GM21447 (cell line): ENCODE data around the gene SSB.
"Not testable (repeated sequence)": the region's sequence is repeated elsewhere in the genome, so short reads cannot be mapped to it uniquely, and the experiment has no call there.

Source experiments
- ATAC-seq: cut with Tn5 transposase; IDR thresholded peaks from one replicate; pipeline ENCODE4 v1.9.1; 2021; ENCODE audit not compliant: unreplicated experiment

Gene SSB

GRCh38 chr2:169798718-169799592 is at the start of gene SSB:
Gene SSB (plus strand): TSS chr2:169798871. CDS start chr2:169800961, 2,090 bp downstream.
- peak; percentile 94 for ATAC-seq

GRCh38 chr2:169752752-169753151 is 45.9 kb upstream of the SSB start:
- ATAC-seq: no peak

DNA sequence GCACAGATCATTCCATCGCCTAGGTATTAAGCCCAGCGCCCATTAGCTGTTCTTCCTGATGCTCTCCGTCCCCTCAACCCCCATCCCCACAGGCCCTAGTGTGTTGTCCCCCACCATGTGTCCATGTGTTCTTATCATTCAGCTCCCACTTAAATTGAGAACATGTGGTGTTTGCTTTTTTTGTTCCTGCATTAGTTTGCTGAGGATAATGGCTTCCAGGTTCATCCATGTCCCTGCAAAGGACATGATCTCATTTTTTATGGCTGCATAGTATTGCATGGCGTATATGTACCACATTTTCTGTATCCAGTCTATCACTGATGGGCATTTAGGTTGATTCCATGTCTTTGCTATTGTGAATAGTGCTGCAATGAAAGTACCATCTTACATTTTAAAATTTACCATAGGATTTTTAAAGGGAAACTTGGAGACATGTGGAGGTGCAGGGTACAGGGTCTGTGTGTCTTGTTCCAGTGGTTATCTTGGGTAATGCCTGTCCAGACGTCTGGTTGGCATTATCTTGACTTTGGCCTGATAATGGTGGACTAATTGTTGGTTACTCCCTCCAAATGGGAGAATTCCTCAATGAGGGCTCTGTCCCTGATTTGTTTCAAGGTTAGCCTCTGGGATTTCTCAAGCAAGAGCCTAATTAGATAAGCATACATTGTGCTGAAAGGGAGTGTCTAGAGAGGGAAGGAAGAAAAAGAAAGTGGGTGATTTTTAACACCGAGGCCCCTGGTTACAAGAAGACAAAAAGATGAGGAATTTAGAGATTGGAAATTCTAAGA is 43.4 kb upstream of the SSB start:
- no peak for ATAC-seq

DNA sequence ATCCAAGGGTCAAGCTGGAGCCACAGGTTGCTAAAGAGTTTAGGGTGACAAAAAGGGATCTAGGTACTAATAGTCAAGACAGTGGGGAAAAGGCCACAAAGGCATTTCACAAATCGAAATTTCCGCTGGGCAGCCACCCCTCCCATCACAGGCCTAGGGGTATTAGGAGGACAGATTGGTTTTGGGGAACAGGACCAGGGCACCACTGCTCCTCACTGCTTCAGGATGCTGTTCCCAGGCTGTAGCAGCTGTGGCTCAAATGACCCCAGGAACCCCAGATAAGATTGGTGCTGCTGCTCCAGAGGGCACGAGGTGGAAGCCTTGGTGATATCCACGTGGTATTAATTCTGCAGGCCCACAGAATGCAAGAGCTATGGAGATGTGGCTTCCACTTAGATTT is 42.3 kb upstream of the SSB start:
- ATAC-seq: no peak

- ATAC-seq: no peak
Observed at GRCh38 chr2:169757356-169757755, 41.3 kb upstream of the SSB start.

GRCh38 chr2:169757778-169758177 is 40.9 kb upstream of the SSB start:
- no peak for ATAC-seq

DNA sequence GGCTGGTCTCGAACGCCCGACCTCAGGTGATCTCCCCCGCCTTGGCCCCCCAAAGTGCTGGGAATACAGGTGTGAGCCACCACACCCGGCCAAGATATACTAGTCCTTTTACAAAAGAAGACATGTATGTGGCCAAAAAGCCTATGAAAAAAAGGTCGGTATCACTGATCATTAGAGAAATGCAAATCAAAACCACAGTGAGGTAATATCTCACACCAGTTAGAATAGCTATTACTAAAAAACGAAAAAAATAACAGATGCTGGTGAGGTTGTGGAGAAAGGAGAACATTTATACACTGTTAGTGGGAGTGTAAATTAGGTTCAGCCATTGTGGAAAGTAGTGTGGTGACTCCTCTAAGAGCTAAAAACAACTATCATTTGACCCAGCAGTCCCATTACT is 38.7 kb upstream of the SSB start:
- no peak for ATAC-seq

DNA sequence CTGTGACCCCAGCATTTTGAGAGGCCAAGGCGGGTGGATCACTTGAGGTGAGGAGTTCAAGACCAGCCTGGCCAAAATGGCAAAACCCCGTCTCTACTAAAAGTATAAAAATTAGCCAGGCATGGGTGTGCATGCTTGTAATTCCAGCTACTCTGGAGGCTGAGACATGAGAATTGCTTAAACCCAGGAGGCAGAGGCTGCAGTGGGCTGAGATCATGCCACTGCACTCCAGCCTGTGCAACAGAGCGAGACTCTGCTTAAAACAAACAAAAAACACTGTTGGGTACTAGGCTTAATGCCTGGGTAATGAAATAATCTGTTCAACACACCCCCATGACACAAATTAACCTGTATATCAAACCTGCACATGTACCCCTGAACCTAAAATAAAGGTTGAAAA is 37.9 kb upstream of the SSB start:
- ATAC-seq: not testable (repeated sequence)

DNA sequence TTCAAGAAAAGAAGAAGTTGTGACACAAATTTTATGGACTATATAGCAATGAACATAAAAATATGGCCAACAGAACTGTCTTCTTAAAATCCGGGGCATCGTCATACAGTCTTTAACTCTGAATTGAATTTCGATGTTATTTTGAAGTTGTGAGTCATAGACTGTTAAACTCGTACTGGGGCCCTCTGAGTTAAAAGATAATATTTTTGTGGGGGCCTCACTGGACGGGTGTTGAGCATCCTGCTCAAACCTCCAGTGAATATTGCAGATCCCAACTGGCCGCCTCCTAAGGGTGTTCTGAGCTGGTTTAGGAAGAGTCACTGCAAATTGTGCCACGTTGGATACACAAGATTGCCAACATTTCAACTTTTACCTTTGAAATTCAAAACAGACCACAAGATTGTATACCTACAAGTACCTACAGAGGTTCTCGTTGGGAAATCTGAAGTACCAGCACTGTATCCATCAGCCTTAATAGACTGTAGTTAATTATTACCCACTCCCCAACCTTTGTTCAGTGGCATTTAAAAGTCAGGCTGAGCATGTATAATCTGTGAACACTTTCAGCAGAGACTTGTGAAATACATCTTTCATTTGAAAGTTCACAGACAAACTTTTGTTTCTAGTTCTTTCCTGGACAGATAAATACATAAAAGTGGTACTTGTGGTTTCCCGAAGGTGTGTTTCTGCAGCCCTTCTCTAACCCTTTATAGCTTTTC is 37.3 kb upstream of the SSB start:
- no peak for ATAC-seq

GRCh38 chr2:169761970-169762292 is 36.7 kb upstream of the SSB start:
- no peak for ATAC-seq

DNA sequence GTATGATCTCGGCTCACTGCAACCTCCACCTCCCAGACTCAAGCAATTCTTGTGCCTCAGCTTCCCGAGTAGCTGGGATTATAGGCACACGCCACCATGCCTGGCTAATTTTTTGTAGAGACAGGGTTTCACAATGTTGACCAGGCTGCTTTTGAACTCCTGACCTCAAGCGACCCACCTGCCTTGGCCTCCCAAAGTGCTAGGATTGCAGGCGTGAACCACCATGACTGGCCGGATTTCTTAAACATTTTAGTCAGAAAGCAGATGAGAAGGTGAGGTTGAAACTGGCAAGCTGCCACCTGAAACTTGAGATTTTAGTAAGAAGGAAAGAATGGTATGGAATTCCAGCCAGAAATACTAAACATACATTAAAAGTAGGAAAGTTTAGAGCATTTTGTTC is 33.1 kb upstream of the SSB start:
- ATAC-seq: no peak

- no peak for ATAC-seq
Observed at GRCh38 chr2:169767243-169767888, 31.3 kb upstream of the SSB start.

DNA sequence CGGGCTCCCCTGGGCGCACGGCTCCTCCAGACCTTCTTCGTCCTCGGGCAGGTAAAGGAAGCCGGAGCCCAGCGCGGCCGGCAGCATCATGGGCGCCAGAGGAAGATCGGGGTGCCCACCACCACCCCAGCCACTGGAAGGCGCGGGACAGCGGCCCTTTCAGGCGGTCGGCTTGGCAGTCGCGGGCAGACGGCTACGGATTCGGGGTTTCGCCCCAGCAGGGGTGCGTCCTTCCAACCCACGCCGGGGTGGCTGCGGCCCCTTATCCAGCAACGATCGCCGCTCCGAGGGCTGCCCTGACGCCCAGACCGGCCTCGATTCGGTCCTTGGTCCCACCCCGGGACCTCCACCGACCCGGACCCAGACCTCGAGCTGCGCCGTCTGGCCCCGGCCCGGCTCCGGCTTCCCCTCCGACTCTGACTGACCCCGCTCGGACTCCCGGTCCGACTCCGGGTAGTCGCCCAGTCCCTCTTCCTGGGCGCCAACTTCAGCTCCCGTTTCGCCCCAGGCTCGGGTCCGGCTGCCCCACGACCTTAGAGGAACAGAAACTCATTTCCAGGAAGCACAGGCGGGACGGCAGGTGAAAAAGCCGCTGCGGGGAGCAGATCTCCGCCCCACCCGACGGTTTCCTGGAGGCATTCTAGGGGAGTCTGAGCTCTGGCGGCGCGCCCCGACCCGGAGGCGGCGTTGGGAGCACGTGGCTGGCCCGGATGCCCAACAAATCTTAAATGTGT is 30.2 kb upstream of the SSB start:
- ATAC-seq: no peak

GRCh38 chr2:169771021-169771420 is 27.6 kb upstream of the SSB start:
- ATAC-seq: no peak

- no peak for ATAC-seq
Observed at GRCh38 chr2:169771612-169772011, 27.1 kb upstream of the SSB start.

GRCh38 chr2:169772651-169773050 is 26.0 kb upstream of the SSB start:
- ATAC-seq: no peak

DNA sequence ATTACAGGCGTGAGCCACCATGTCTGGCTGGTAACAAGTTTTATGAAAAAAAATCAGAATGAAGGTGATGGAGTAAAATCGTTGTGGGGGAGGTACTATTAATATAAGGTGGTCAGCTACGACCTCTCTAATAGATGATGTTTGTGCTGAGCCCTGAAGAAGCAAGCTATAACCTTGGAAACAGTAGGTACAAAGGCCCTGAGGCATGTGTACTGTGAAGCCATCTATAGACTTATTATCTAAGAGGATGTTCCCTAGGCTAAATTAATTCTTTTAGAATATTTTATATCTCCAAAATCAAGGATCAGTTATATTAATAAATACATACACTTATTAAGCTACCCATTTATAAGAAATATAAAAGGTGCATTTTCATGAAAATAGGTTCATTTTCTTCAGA is 23.3 kb upstream of the SSB start:
- no peak for ATAC-seq

- ATAC-seq: no peak
Observed at GRCh38 chr2:169775765-169776164, 22.9 kb upstream of the SSB start.

- no peak for ATAC-seq
Observed at GRCh38 chr2:169776252-169776761, 22.4 kb upstream of the SSB start.

GRCh38 chr2:169778446-169778845 is 20.2 kb upstream of the SSB start:
- ATAC-seq: no peak
